ENCODE measurements around the gene MESD.

The MESD gene

GRCh38 chr15:81014446-81015093 lies 25.0 kb upstream of the MESD start:
- DNase-seq, result no peak

- DNase-seq, result no peak
These were observed 23.8 kb upstream of the MESD start for GRCh38 chr15:81013396-81013929.

- DNase-seq, result no peak
These were observed 23.0 kb upstream of the MESD start for GRCh38 chr15:81012588-81012987.

GRCh38 chr15:81011593-81011992 lies 22.0 kb upstream of the MESD start:
- no peak for DNase-seq

GRCh38 chr15:81010086-81010485 lies 20.5 kb upstream of the MESD start:
- no peak for DNase-seq

- no peak for DNase-seq
These were observed 18.7 kb upstream of the MESD start for GRCh38 chr15:81008312-81008711.

GRCh38 chr15:81007428-81008064 lies 17.9 kb upstream of the MESD start:
- DNase-seq, result no peak

- no peak for DNase-seq
These were observed 16.5 kb upstream of the MESD start for GRCh38 chr15:81006124-81006523.

- DNase-seq, result no peak
These were observed 13.4 kb upstream of the MESD start for GRCh38 chr15:81003097-81003350.

GRCh38 chr15:81002331-81003096 lies 12.9 kb upstream of the MESD start:
- DNase-seq, result no peak

GRCh38 chr15:81002009-81002330 lies 12.4 kb upstream of the MESD start:
- no peak for DNase-seq

- peak; percentile 65 for DNase-seq
These were observed 11.8 kb upstream of the MESD start for GRCh38 chr15:81001152-81002008.

GRCh38 chr15:81000624-81001151 lies 11.1 kb upstream of the MESD start, which contains the start of gene TLNRD1:
TSS of gene TLNRD1 (plus strand) at chr15:81000923. CDS start at chr15:81002272, 1,349 bp downstream.
- peak; percentile 80 for DNase-seq

GRCh38 chr15:81000144-81000623 lies 10.6 kb upstream of the MESD start:
- DNase-seq, result no peak

- DNase-seq, result peak; percentile 58
These were observed 10.0 kb upstream of the MESD start for GRCh38 chr15:80999623-81000036.

GRCh38 chr15:80998251-80998650 lies 8.6 kb upstream of the MESD start:
- no peak for DNase-seq

GRCh38 chr15:80997692-80998091 lies 8.1 kb upstream of the MESD start:
- DNase-seq, result no peak

GRCh38 chr15:80996247-80996646 lies 6.6 kb upstream of the MESD start:
- no peak for DNase-seq

- no peak for DNase-seq
These were observed 2.8 kb upstream of the MESD start for GRCh38 chr15:80992441-80992840.

- DNase-seq, result no peak
These were observed 2.4 kb upstream of the MESD start for GRCh38 chr15:80992006-80992405.

- no peak for DNase-seq
These were observed 1.8 kb upstream of the MESD start for GRCh38 chr15:80991421-80991820.

- DNase-seq, result no peak
These were observed 1.3 kb upstream of the MESD start for GRCh38 chr15:80990955-80991354.

GRCh38 chr15:80989081-80989517 lies 520 bp downstream of the MESD start:
- DNase-seq, result no peak

Data from activated CD4-positive, CD25-positive, alpha-beta regulatory T cell treated with anti-CD3 and anti-CD28 coated beads, Interleukin-2, amount 50 U/mL, for 72 hours (primary cell).